Measurements from ENCODE around the gene RAB7B.

RAB7B gene

GRCh38 chr1:205993068-205993467 lies 10.1 kb downstream of the RAB7B start:
- DNase-seq, result no peak

- DNase-seq, result no peak
Measured at GRCh38 chr1:205992218-205992882, 10.8 kb downstream of the RAB7B start.

- no peak for DNase-seq
Measured at GRCh38 chr1:205991237-205991636, 12.0 kb downstream of the RAB7B start.

- no peak for DNase-seq
Measured at GRCh38 chr1:205990226-205990625, 13.0 kb downstream of the RAB7B start.

- DNase-seq, result no peak
Measured at GRCh38 chr1:205989786-205990185, 13.4 kb downstream of the RAB7B start.

- DNase-seq, result no peak
Measured at GRCh38 chr1:205988585-205988995, 14.6 kb downstream of the RAB7B start.

GRCh38 chr1:205986861-205987260 lies 16.3 kb downstream of the RAB7B start:
- DNase-seq, result no peak

- DNase-seq, result no peak
Measured at GRCh38 chr1:205986292-205986691, 16.9 kb downstream of the RAB7B start.

GRCh38 chr1:205985330-205986005 lies 17.7 kb downstream of the RAB7B start:
- DNase-seq, result no peak

GRCh38 chr1:205983925-205984725 lies 19.1 kb downstream of the RAB7B start:
- no peak for DNase-seq

GRCh38 chr1:205981257-205981656 lies 21.9 kb downstream of the RAB7B start:
- no peak for DNase-seq

GRCh38 chr1:205980237-205980870 lies 22.8 kb downstream of the RAB7B start:
- no peak for DNase-seq

- DNase-seq, result no peak
Measured at GRCh38 chr1:205979301-205979700, 23.9 kb downstream of the RAB7B start.

GRCh38 chr1:205978676-205979075 lies 24.5 kb downstream of the RAB7B start:
- DNase-seq, result no peak

GRCh38 chr1:205977402-205978014 lies 25.7 kb downstream of the RAB7B start:
- peak; percentile 30 to 81 (median 64) for DNase-seq

GRCh38 chr1:205976708-205977401 lies 26.3 kb downstream of the RAB7B start:
- DNase-seq, result no peak

- DNase-seq, result no peak
Measured at GRCh38 chr1:205976036-205976435, 27.2 kb downstream of the RAB7B start.

GRCh38 chr1:205975387-205975998 lies 27.7 kb downstream of the RAB7B start:
- DNase-seq, result no peak

GRCh38 chr1:205974712-205975111 lies 28.5 kb downstream of the RAB7B start:
- DNase-seq, result no peak

- DNase-seq, result no peak
Measured at GRCh38 chr1:205973377-205974232, 29.6 kb downstream of the RAB7B start.
